Ovary (tissue), 9 donors: ENCODE measurements around the gene DOCK2. TPM values are rescaled to one million over a fixed set of nuclear protein-coding genes. Genes with fewer than 3 reads are reported as not detected.

Experiments used
- DNase-seq, 5 donors: peaks; one replicate each; pipeline ENCODE4 v3.0.0-alpha.2; 2019 to 2020
- H3K27ac ChIP-seq, 2 donors: fragments of 200-600 bp; one replicate each; pipeline versions ENCODE4 v1.5.1 to v1.8.0; 2019 to 2022
- H3K27me3 ChIP-seq: fragments of 200-600 bp; one replicate; pipeline ENCODE4 v1.8.0; 2022
- H3K36me3 ChIP-seq: fragments of 200-600 bp; sonication (generic); one replicate; pipeline ENCODE4 v1.5.1; 2019
- H3K4me1 ChIP-seq: one replicate; pipeline ENCODE4 v1.8.1; 2013; ENCODE audit warnings: mild to moderate bottlenecking, moderate library complexity; ENCODE audit not compliant: insufficient read depth
- H3K4me3 ChIP-seq: fragments of 200-600 bp; sonication (generic); one replicate; pipeline ENCODE4 v1.5.1; 2017
- H3K9me3 ChIP-seq, 2 donors: fragments of 200-600 bp in 1 of 2; sonication (generic) in 1 of 2; one replicate each; pipeline versions ENCODE4 v1.5.1 to v1.8.1; 2013 to 2019; ENCODE audit warnings: mild to moderate bottlenecking in 1 of 2, moderate library complexity in 1 of 2
- EP300 ChIP-seq: sonication (generic); formaldehyde crosslinking; IDR thresholded peaks from one replicate; pipeline ENCODE4 v1.6.1; 2017; ENCODE audit warnings: antibody characterized with exemption
- POLR2A ChIP-seq: fragments of 450-650 bp; IDR thresholded peaks from one replicate; pipeline ENCODE4 v1.6.1; 2017; ENCODE audit warnings: antibody characterized with exemption, mild to moderate bottlenecking, moderate library complexity
- WGBS, 3 donors: extraction: QIAGEN DNeasy Blood & Tissue Kit in 1 of 3; methylation state at CpG; one replicate each; pipeline versions ENCODE4 v1.1.5 to v1.1.7; 2013 to 2017; 5-methylcytosine and 5-hydroxymethylcytosine counted together
- intact Hi-C, 4 donors: fragments of 100-400 bp; cut with DNase I; formaldehyde crosslinking; loops; one replicate each; pipeline versions ENCODE4 v1.11.0 to v1.15.1; 2022 to 2023
- polyA plus RNA-seq, 2 donors: library from polyadenylated mRNA; stranded (reverse); fragments of 200-250 nt in 1 of 2; fragments of 350-450 nt in 1 of 2; fragmentation: Illumina TruSeq in 1 of 2; extraction: RNeasy Lipid Tissue Mini Kit (QIAGEN cat#74804) in 1 of 2; gene quantifications; one replicate each; pipeline ENCODE4 v1.2.3, GENCODE V29; 2013 to 2014
- total RNA-seq, 7 donors: library from RNA; depleted of rRNA in 2 of 7; stranded (reverse); fragments of >200 nt in 2 of 7; fragmentation: NEBNext Ultra II Directional in 3 of 7; extraction: Animal tissue kit (Norgen Biotek cat#: 25700) in 3 of 7; gene quantifications; one replicate each; pipeline versions ENCODE4 v1.1.0 to v1.2.4, GENCODE V29; 2016 to 2023
- TF ChIP-seq, protein P1 (sequence below), 3 donors: fragments of 450-650 bp in 2 of 3; fragments of 200-600 bp in 1 of 3; IDR thresholded peaks; one replicate each; pipeline versions ENCODE4 v1.5.1 to v1.8.0; 2016 to 2022; ENCODE audit warnings: antibody characterized with exemption in 3 of 3, mild to moderate bottlenecking in 1 of 3
- donor health status: DM: no; HTN: no; CAD: no; lungs with moderate emphysema.
- donor health status: DM: no; HTN: no; CAD: no.
- donor health status: Bipolar disorder and iron deficiency.
- donor health status: DM: yes; HTN: yes; CAD: no.
- donor health status: DM: no; HTN: no; CAD: no.
- donor health status: DM: yes; HTN: yes; CAD: no.

DOCK2 gene
- total and polyA plus RNA-seq, 9 donors, result 1.3 to 10.2 (median 5.4) TPM

DNA sequence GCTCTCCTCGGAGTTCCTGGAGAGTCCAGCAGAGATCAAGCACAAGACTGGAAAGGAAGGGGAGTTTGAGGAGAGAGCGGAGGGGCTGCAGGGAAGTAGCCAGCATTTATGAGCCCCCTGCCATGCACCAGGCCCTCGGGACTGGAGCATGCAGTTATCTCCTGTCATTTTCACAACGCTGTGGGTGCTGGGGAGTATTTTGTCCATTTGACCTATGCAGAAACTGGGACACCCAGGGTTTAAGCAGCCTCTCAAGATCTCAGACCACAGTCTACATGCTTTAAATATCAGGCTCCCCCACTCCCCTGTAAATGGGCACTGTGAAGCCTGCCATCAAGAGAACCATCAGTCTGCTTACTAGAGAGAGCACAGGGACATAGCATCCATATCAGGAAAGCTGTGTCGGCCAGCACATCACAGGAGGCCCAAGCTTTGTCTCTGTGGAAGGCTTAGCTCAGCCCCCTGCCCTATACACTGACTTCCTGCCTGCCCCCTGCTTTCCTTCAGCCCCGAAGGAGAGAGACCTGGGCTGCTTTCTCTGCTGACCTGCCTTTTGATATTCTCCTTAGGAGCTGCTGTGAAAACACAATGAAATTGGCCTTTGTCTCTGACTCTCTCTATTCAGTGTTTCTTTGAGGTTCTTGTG is 475.9 kb downstream of the DOCK2 start:
- Histone ChIP-seq H3K36me3 (no peaks in the 10 kb centered on the region), H3K27me3 (no peaks in the 10 kb centered on the region), H3K9me3 (no peaks in the 10 kb centered on the region), H3K4me1 (no peaks in the 10 kb centered on the region), H3K27ac (no peak overlapping the region), H3K4me3 (no peak overlapping the region)
- TF ChIP-seq POLR2A (no peak), EP300 (no peak)
- TF ChIP-seq, protein P1, sequence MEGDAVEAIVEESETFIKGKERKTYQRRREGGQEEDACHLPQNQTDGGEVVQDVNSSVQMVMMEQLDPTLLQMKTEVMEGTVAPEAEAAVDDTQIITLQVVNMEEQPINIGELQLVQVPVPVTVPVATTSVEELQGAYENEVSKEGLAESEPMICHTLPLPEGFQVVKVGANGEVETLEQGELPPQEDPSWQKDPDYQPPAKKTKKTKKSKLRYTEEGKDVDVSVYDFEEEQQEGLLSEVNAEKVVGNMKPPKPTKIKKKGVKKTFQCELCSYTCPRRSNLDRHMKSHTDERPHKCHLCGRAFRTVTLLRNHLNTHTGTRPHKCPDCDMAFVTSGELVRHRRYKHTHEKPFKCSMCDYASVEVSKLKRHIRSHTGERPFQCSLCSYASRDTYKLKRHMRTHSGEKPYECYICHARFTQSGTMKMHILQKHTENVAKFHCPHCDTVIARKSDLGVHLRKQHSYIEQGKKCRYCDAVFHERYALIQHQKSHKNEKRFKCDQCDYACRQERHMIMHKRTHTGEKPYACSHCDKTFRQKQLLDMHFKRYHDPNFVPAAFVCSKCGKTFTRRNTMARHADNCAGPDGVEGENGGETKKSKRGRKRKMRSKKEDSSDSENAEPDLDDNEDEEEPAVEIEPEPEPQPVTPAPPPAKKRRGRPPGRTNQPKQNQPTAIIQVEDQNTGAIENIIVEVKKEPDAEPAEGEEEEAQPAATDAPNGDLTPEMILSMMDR (IDR thresholded peaks at IDR 0.05), result no peak
- 45 to 59% (median 53%) methylated on average over 6 of the region's 6 CpGs for WGBS, 3 donors
- no peak for DNase-seq
- intact Hi-C loops, result no loop called here

GRCh38 chr5:170113522-170113900 is 476.4 kb downstream of the DOCK2 start:
- no peak for DNase-seq

DNA sequence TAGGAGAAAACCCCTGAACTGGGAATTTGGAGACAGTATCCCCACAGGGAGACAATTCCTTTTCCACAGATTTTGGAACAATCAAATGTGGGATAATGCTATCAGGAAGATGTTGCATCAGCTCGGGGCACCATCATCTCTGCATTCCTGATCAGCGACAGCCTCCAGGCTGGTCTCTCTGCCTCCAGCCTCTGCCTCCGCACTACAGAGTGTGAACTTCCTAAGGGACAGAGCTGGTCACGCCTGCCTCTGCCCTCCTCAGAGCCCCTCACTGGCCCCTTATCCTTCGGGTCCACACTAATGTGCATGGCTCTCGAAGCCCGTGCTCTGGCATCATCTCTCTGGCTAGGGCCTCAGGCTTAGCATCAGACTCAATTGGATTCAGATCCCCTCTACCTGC is 477.2 kb downstream of the DOCK2 start:
- WGBS, 3 donors, result 80 to 86% (median 82%) methylated on average over 7 of the region's 7 CpGs
- no peak for DNase-seq
- Histone ChIP-seq H3K4me3 (no peak overlapping the region), H3K36me3 (no peaks in the 10 kb centered on the region), H3K9me3 (no peaks in the 10 kb centered on the region), H3K4me1 (no peaks in the 10 kb centered on the region), H3K27me3 (no peaks in the 10 kb centered on the region), H3K27ac (no peak overlapping the region)
- TF ChIP-seq, protein P1 (IDR thresholded peaks at IDR 0.05), result no peak
- no peak for TF ChIP-seq POLR2A
- no peak for TF ChIP-seq EP300
- intact Hi-C loops, result no loop called here

More at GRCh38 chr5:170113522-170113900, 476.4 kb downstream of the DOCK2 start:
- H3K4me1 ChIP-seq, result no peaks in the 10 kb centered on the region
- H3K27ac ChIP-seq, result no peak overlapping the region
- WGBS, 3 donors, result 73 to 79% (median 73%) methylated on average over 3 of the region's 3 CpGs
- H3K36me3 ChIP-seq, result no peaks in the 10 kb centered on the region
- intact Hi-C loops, result no loop called here
- no peak overlapping the region for H3K4me3 ChIP-seq
- H3K27me3 ChIP-seq, result no peaks in the 10 kb centered on the region
- no peak for TF ChIP-seq POLR2A
- TF ChIP-seq, protein P1 (IDR thresholded peaks at IDR 0.05), result no peak
- no peak for TF ChIP-seq EP300
- no peaks in the 10 kb centered on the region for H3K9me3 ChIP-seq

DNA sequence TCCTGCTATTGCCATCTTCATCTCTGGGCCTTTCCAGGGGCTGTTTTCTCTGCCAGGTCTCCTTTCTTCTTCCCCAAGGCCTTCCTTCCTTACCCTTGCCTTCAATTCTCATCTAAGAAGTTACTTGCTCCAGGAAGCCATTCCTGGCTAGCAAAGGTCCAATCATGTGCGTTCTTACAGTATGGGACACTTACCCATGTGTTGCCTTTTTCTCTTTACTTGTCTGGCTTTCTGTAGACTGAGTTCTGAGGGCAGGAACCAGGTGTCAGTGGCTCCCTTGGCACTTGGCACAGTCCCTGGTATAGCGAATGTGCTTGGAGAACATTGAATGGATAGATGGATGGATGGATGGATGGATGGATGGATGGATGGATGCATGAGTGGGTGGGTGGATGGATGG is 478.9 kb downstream of the DOCK2 start:
- Histone ChIP-seq H3K27me3 (no peaks in the 10 kb centered on the region), H3K36me3 (no peaks in the 10 kb centered on the region), H3K4me3 (no peak overlapping the region), H3K9me3 (no peaks in the 10 kb centered on the region), H3K4me1 (no peaks in the 10 kb centered on the region), H3K27ac (no peak overlapping the region)
- intact Hi-C loops, result no loop called here
- no peak for DNase-seq
- 87 to 91% (median 89%) methylated on average over 2 of the region's 2 CpGs for WGBS, 3 donors
- no peak for TF ChIP-seq POLR2A
- TF ChIP-seq EP300, result no peak
- TF ChIP-seq, protein P1 (IDR thresholded peaks at IDR 0.05), result no peak
